Nephron (organoid): ENCODE results near the gene ZNF536.

Source experiments
- H3K27ac Mint-ChIP-seq, 3 experiments: 2 replicates each; pipeline ENCODE4 v1.8.0; 2020; ENCODE audit warnings: mixed read lengths in 3 of 3, mild to moderate bottlenecking in 2 of 3, moderate library complexity in 1 of 3
- H3K27me3 Mint-ChIP-seq: 2 replicates; pipeline ENCODE4 v1.8.0; 2021; ENCODE audit warnings: low read depth, mild to moderate bottlenecking, moderate library complexity, mixed read lengths
- H3K36me3 Mint-ChIP-seq: 2 replicates; pipeline ENCODE4 v1.8.0; 2020; ENCODE audit warnings: low read depth, mixed read lengths
- H3K4me1 Mint-ChIP-seq: 2 replicates; pipeline ENCODE4 v1.8.0; 2020; ENCODE audit warnings: mixed read lengths
- H3K4me3 Mint-ChIP-seq, 3 experiments: 2 replicates each; pipeline ENCODE4 v1.8.0; 2020; ENCODE audit warnings: mild to moderate bottlenecking in 3 of 3, mixed read lengths in 3 of 3, moderate library complexity in 2 of 3
- H3K9me3 Mint-ChIP-seq: 2 replicates; pipeline ENCODE4 v1.8.0; 2020; ENCODE audit warnings: mixed read lengths
- TF ChIP-seq, protein P1 (sequence below), 3 experiments: fragments of 200-600 bp; sonication (generic); IDR thresholded peaks; one replicate each; pipeline ENCODE4 v1.5.0; 2021; ENCODE audit warnings: antibody characterized with exemption in 3 of 3; ENCODE audit not compliant: unreplicated experiment in 3 of 3

The ZNF536 gene

GRCh38 chr19:30333291-30334065, 38.7 kb upstream of the ZNF536 start:
- TF ChIP-seq, protein P1, sequence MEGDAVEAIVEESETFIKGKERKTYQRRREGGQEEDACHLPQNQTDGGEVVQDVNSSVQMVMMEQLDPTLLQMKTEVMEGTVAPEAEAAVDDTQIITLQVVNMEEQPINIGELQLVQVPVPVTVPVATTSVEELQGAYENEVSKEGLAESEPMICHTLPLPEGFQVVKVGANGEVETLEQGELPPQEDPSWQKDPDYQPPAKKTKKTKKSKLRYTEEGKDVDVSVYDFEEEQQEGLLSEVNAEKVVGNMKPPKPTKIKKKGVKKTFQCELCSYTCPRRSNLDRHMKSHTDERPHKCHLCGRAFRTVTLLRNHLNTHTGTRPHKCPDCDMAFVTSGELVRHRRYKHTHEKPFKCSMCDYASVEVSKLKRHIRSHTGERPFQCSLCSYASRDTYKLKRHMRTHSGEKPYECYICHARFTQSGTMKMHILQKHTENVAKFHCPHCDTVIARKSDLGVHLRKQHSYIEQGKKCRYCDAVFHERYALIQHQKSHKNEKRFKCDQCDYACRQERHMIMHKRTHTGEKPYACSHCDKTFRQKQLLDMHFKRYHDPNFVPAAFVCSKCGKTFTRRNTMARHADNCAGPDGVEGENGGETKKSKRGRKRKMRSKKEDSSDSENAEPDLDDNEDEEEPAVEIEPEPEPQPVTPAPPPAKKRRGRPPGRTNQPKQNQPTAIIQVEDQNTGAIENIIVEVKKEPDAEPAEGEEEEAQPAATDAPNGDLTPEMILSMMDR (IDR thresholded peaks at IDR 0.05; ENCODE audit: unreplicated experiment in 3 of 3): no peak
- H3K36me3 Mint-ChIP-seq: no peaks in the 10 kb centered on the region
- no peaks in the 10 kb centered on the region for H3K9me3 Mint-ChIP-seq
- no peaks in the 10 kb centered on the region for H3K4me1 Mint-ChIP-seq
- peaks cover 13% of the 10 kb centered on the region for H3K27me3 Mint-ChIP-seq
- H3K27ac Mint-ChIP-seq: no peak overlapping the region
- no peak overlapping the region for H3K4me3 Mint-ChIP-seq

DNA sequence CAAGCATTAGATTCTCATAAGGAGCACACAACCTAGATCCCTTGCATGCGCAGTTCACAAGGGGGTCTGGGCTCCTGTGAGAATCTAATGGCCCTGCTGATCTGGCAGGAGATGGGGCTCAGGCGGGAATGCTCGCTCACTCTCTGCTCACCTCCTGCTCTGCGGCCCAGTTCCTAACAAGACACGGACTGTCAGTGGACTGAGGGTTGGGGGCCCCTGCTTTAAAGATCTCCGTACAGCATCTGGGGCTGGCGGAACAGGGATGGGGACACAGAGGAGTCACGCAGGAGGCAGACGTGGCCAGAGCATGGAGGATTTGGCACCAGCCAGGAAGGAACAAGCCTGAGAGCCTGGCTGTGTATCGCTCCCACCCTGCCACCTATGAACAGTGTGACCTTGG, 37.3 kb upstream of the ZNF536 start:
- H3K9me3 Mint-ChIP-seq: no peaks in the 10 kb centered on the region
- TF ChIP-seq, protein P1 (IDR thresholded peaks at IDR 0.05; ENCODE audit: unreplicated experiment in 3 of 3): no peak
- H3K36me3 Mint-ChIP-seq: no peaks in the 10 kb centered on the region
- H3K4me1 Mint-ChIP-seq: no peaks in the 10 kb centered on the region
- H3K27me3 Mint-ChIP-seq: peaks cover 4% of the 10 kb centered on the region
- no peak overlapping the region for H3K27ac Mint-ChIP-seq
- H3K4me3 Mint-ChIP-seq: no peak overlapping the region

GRCh38 chr19:30335306-30335886, 36.8 kb upstream of the ZNF536 start:
- Mint-ChIP-seq H3K9me3 (no peaks in the 10 kb centered on the region), H3K36me3 (no peaks in the 10 kb centered on the region), H3K4me3 (no peak overlapping the region), H3K27ac (no peak overlapping the region), H3K4me1 (peaks cover 2% of the 10 kb centered on the region), H3K27me3 (peaks cover 4% of the 10 kb centered on the region)
- TF ChIP-seq, protein P1 (IDR thresholded peaks at IDR 0.05; ENCODE audit: unreplicated experiment in 3 of 3): no peak

GRCh38 chr19:30336290-30336689, 35.9 kb upstream of the ZNF536 start:
- Mint-ChIP-seq H3K27ac (no peak overlapping the region), H3K4me1 (peaks cover 11% of the 10 kb centered on the region), H3K27me3 (peaks cover 4% of the 10 kb centered on the region), H3K4me3 (no peak overlapping the region), H3K36me3 (no peaks in the 10 kb centered on the region), H3K9me3 (no peaks in the 10 kb centered on the region)
- TF ChIP-seq, protein P1 (IDR thresholded peaks at IDR 0.05; ENCODE audit: unreplicated experiment in 3 of 3): no peak

- Mint-ChIP-seq H3K4me1 (peaks cover 14% of the 10 kb centered on the region), H3K36me3 (no peaks in the 10 kb centered on the region), H3K27me3 (no peaks in the 10 kb centered on the region), H3K4me3 (no peak overlapping the region), H3K27ac (no peak overlapping the region), H3K9me3 (no peaks in the 10 kb centered on the region)
- TF ChIP-seq, protein P1 (IDR thresholded peaks at IDR 0.05; ENCODE audit: unreplicated experiment in 3 of 3): no peak
Observed at GRCh38 chr19:30338041-30338456, 34.1 kb upstream of the ZNF536 start.
